Mammary epithelial cell (primary cell): Measurements from ENCODE around the gene CDH13.

Source experiments
- CTCF ChIP-seq, 2 donors: IDR thresholded peaks in 1 of 2; conservative IDR thresholded peaks in 1 of 2; 2 replicates each; pipeline ENCODE4 v1.5.1; 2011 to 2012; ENCODE audit warnings: inconsistent platforms in 2 of 2, low read length in 2 of 2, mild to moderate bottlenecking in 2 of 2, control low read depth in 1 of 2, low read depth in 1 of 2; ENCODE audit not compliant: insufficient read depth in 1 of 2; ENCODE audit errors: extremely low read depth in 1 of 2
- EZH2 ChIP-seq: IDR thresholded peaks from 2 replicates; pipeline ENCODE4 v1.6.1; 2012; ENCODE audit warnings: low read length, inconsistent platforms, borderline replicate concordance

DNA sequence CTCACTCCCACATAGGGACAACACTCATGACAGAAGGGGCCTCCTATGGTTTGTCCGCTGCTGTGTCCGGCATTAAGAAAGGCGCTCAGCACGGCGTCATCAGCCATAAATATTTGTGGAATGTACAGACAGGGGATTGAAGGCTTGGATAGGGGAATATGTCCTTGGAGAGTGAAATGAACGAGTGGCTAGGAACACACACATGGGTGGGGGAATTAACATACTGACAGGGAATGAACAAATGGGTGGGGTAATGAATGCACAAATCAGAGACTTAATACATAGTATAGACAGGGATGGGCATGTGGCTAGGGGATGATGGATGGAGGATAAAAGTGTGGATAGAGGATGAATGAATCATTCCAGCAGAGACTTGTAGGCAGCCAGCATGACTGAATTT is 1027.0 kb downstream of the CDH13 start:
- TF ChIP-seq CTCF (conservative IDR thresholded peaks at IDR 0.05 in 1 of 2, IDR thresholded peaks at IDR 0.05 in 1 of 2; ENCODE audit: extremely low read depth in 1 of 2, insufficient read depth in 1 of 2, low read depth in 1 of 2, low read length in 2 of 2) (no peak), EZH2 (no peak)
